ENCODE measurements around the gene KLF7. TPM values are rescaled to one million over a fixed set of nuclear protein-coding genes. Genes with fewer than 3 reads are reported as not detected.
"Not testable (repeated sequence)": the region's sequence is repeated elsewhere in the genome, so short reads cannot be mapped to it uniquely, and the experiment has no call there.

The KLF7 gene
- total and polyA plus RNA-seq, 8 donors: 14.8 to 41.8 (median 18.2) TPM

DNA sequence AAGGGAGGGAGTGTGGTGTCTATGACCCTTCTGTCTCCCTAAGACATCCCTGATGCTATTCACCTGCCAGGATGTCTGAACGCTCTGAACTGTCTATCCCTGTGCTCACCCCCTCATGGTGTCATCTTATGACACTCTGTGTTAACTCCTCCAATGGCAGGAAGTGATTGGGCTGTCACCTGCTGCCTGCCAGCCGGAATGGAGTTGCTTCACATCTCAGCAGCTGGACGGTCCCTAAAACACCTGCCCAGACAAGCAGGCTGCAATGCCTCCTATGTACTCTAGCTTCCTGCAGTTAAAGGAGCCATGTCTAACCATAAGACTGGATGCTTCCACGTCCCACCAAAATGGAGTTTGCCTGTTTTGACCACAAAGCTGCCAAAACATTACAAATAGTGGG, 126.5 kb downstream of the KLF7 start:
- Histone ChIP-seq H3K36me3 (no peaks in the 10 kb centered on the region), H3K27me3 (no peaks in the 10 kb centered on the region), H3K9me3 (no peaks in the 10 kb centered on the region), H3K27ac (no peak overlapping the region), H3K4me1 (peaks cover 0 to 8% of the 10 kb centered on the region in 2 donors), H3K4me3 (no peak overlapping the region)
- intact Hi-C loops (cut with DNase I): no loop called here
- TF ChIP-seq CTCF (IDR thresholded peaks at IDR 0.05): no peak
- no peak for ATAC-seq
- no peak for DNase-seq

DNA sequence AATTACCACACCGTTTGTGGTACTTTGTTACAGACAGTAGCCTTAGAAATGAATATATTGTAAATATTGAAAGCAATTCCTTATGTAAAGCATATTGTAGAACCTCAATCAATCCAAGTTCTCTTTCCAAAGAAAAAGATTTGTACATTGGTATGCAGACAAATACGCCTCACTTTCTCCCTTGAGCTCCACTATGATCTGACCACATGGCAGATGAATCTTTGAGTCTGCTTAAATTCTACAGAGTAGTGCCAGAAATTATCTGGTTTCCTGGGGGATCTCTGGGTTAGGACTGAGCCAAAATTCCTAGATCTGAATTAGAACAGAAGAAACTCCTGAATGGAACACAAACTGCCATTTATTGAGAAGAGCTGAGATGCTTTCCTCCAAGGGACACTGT, 127.4 kb downstream of the KLF7 start:
- H3K4me3 ChIP-seq: no peak overlapping the region
- TF ChIP-seq CTCF (IDR thresholded peaks at IDR 0.05): no peak
- no peak overlapping the region for H3K27ac ChIP-seq
- DNase-seq (no peak), ATAC-seq (no peak)
- no peaks in the 10 kb centered on the region for H3K27me3 ChIP-seq
- H3K4me1 ChIP-seq: peaks cover 0 to 8% of the 10 kb centered on the region in 2 donors
- intact Hi-C loops (cut with DNase I): no loop called here
- H3K9me3 ChIP-seq: peaks cover 0 to 8% of the 10 kb centered on the region in 2 donors
- no peaks in the 10 kb centered on the region for H3K36me3 ChIP-seq

GRCh38 chr2:207037896-207038295, 127.9 kb downstream of the KLF7 start:
- Histone ChIP-seq H3K27me3 (no peaks in the 10 kb centered on the region), H3K4me3 (no peak overlapping the region), H3K4me1 (peaks cover 0 to 8% of the 10 kb centered on the region in 2 donors), H3K36me3 (no peaks in the 10 kb centered on the region), H3K9me3 (peaks cover 0 to 9% of the 10 kb centered on the region in 2 donors), H3K27ac (no peak overlapping the region)
- no peak for DNase-seq
- no peak for ATAC-seq
- intact Hi-C loops (cut with DNase I): no loop called here
- no peak for TF ChIP-seq CTCF (IDR thresholded peaks at IDR 0.05)

DNA sequence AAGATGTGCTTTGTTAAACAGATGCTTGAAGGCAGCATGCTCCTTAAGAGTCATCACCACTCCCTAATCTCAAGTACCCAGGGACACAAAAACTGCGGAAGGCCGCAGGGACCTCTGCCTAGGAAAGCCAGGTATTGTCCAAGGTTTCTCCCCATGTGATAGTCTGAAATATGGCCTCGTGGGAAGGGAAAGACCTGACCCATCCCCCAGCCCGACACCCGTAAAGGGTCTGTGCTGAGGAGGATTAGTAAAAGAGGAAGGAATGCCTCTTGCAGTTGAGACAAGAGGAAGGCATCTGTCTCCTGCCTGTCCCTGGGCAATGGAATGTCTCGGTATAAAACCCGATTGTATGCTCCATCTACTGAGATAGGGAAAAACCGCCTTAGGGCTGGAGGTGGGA, 128.7 kb downstream of the KLF7 start:
- H3K36me3 ChIP-seq; ATAC-seq; H3K27ac ChIP-seq; H3K27me3 ChIP-seq; DNase-seq; intact Hi-C loops (cut with DNase I); H3K4me1 ChIP-seq; H3K4me3 ChIP-seq: not testable (repeated sequence)
- H3K9me3 ChIP-seq: peaks cover 0 to 10% of the 10 kb centered on the region in 2 donors

- no peak overlapping the region for H3K4me3 ChIP-seq
- DNase-seq: no peak
- no peak overlapping the region for H3K27ac ChIP-seq
- intact Hi-C loops (cut with DNase I): no loop called here
- ATAC-seq: no peak
- no peak for TF ChIP-seq CTCF (IDR thresholded peaks at IDR 0.05)
- peaks cover 0 to 4% of the 10 kb centered on the region in 2 donors for H3K4me1 ChIP-seq
- H3K36me3 ChIP-seq: no peaks in the 10 kb centered on the region
- peaks cover 0 to 10% of the 10 kb centered on the region in 2 donors for H3K9me3 ChIP-seq
- no peaks in the 10 kb centered on the region for H3K27me3 ChIP-seq
Observed at GRCh38 chr2:207035875-207036274, 129.9 kb downstream of the KLF7 start.

DNA sequence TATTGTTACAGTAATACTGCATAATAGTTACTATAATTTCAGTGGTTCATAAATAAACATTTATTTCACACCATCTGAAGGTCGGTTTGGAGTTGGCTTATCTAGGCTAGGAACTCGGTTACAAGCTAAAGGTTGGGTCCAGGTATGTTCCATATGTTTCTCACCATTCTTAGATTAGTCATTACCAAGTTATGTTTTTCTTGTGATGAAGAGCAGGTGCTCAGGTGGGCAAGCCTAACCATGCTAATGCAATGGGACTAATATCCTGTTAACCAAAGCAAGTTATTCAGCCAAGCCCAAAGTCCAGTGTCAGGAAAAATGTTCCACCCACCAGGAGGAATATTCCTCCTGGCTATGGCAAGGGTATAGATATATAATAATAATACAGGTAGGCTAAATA, 133.3 kb downstream of the KLF7 start:
- ATAC-seq (no peak), DNase-seq (no peak)
- H3K9me3 ChIP-seq: peaks cover 0 to 10% of the 10 kb centered on the region in 2 donors
- no peak for TF ChIP-seq CTCF (IDR thresholded peaks at IDR 0.05)
- no peaks in the 10 kb centered on the region for H3K27me3 ChIP-seq
- no peak overlapping the region for H3K27ac ChIP-seq
- H3K36me3 ChIP-seq: no peaks in the 10 kb centered on the region
- intact Hi-C loops (cut with DNase I): no loop called here
- H3K4me1 ChIP-seq: no peaks in the 10 kb centered on the region
- no peak overlapping the region for H3K4me3 ChIP-seq

All from left lung (tissue), 10 donors.